ENCODE data around the gene BRD7. TPM values are rescaled to one million over a fixed set of nuclear protein-coding genes. Genes with fewer than 3 reads are reported as not detected.

The BRD7 gene
- total and polyA plus RNA-seq, 2 donors (not counting 3 experiments of a cell fraction or from before 2014, with no cell fraction given): 17.1 to 69.1 TPM

GRCh38 chr16:50303041-50303604 is 65.7 kb downstream of the BRD7 start:
- H3K27me3 ChIP-seq (ENCODE audit: control insufficient read depth in 2 of 2, insufficient read depth in 2 of 2, low read length in 2 of 2): no peaks in the 10 kb centered on the region
- H3K4me3 ChIP-seq (replicated peaks in 1 of 3; ENCODE audit: insufficient read depth in 1 of 3, low read depth in 1 of 3, low read length in 3 of 3): no peak overlapping the region
- POLR2A ChIA-PET: no interaction called here
- no peaks in the 10 kb centered on the region for H3K9me1 ChIP-seq (replicated peaks; ENCODE audit: control insufficient read depth, extremely low read depth, insufficient read depth, low read length)
- no peak overlapping the region for H3K9ac ChIP-seq (replicated peaks; ENCODE audit: extremely low read depth, insufficient read depth, low read length)
- FAIRE-seq (no peak), DNase-seq (ENCODE audit: low read depth, low spot score) (no peak)
- intact Hi-C loops (cut with micrococcal nuclease): no loop called here
- H2AFZ ChIP-seq (ENCODE audit: low read depth, low read length): no peak overlapping the region
- H4K20me1 ChIP-seq (replicated peaks; ENCODE audit: control insufficient read depth, extremely low read depth, insufficient read depth, low read length): no peaks in the 10 kb centered on the region
- H3K9me3 ChIP-seq (replicated peaks; ENCODE audit: control insufficient read depth, insufficient read depth, low read length): no peaks in the 10 kb centered on the region
- dilution Hi-C loops (cut with MboI; ENCODE audit: extremely low pct_ligation_motif_present, low sequenced_read_pairs): no loop called here
- no peaks in the 10 kb centered on the region for H3K36me3 ChIP-seq (ENCODE audit: control insufficient read depth in 2 of 2, extremely low read depth in 1 of 2, insufficient read depth in 2 of 2, low read length in 2 of 2)
- no peaks in the 10 kb centered on the region for H3K79me2 ChIP-seq (ENCODE audit: control insufficient read depth, insufficient read depth, low read length)
- TF ChIP-seq POLR2A (IDR thresholded peaks at IDR 0.05; ENCODE audit: low read depth, low read length) (no peak), JUN (IDR thresholded peaks at IDR 0.05; ENCODE audit: borderline replicate concordance, insufficient read depth, insufficient read length, low read depth) (no peak), POLR2AphosphoS5 (IDR thresholded peaks at IDR 0.05; ENCODE audit: insufficient read depth, low read depth, low read length) (no peak), CTCF (IDR thresholded peaks at IDR 0.05; ENCODE audit: extremely low read depth in 1 of 2, insufficient read depth in 1 of 2, low read depth in 1 of 2, low read length in 2 of 2) (no peak), FOS (IDR thresholded peaks at IDR 0.05; ENCODE audit: borderline replicate concordance, insufficient read depth, low read length) (no peak), MYC (IDR thresholded peaks at IDR 0.05; ENCODE audit: low read depth, low read length) (no peak), EZH2 (IDR thresholded peaks at IDR 0.05; ENCODE audit: borderline replicate concordance, low read depth, low read length, severe bottlenecking) (no peak), MAX (IDR thresholded peaks at IDR 0.05; ENCODE audit: insufficient read depth, insufficient read length) (no peak), GATA2 (IDR thresholded peaks at IDR 0.05; ENCODE audit: insufficient read depth, insufficient read length, low read depth, low read length) (no peak)
- no peak overlapping the region for H3K27ac ChIP-seq (ENCODE audit: insufficient read depth, low read depth, low read length)
- H3K4me2 ChIP-seq (ENCODE audit: insufficient read depth, low read length): no peak overlapping the region
- H3K4me1 ChIP-seq (ENCODE audit: control insufficient read depth, extremely low read depth, insufficient read depth, low read length): no peaks in the 10 kb centered on the region
- CTCF ChIA-PET: no interaction called here
- BruUV-seq (replicated peaks): no TSS peak
